Activated CD4-positive, alpha-beta T cell treated with anti-CD3 and anti-CD28 coated beads for 48 hours (primary cell): ENCODE data around the gene HIPK2.

Experiments
- DNase-seq: peaks from one replicate; pipeline ENCODE4 v3.0.0-alpha.2; 2020

Gene HIPK2

DNA sequence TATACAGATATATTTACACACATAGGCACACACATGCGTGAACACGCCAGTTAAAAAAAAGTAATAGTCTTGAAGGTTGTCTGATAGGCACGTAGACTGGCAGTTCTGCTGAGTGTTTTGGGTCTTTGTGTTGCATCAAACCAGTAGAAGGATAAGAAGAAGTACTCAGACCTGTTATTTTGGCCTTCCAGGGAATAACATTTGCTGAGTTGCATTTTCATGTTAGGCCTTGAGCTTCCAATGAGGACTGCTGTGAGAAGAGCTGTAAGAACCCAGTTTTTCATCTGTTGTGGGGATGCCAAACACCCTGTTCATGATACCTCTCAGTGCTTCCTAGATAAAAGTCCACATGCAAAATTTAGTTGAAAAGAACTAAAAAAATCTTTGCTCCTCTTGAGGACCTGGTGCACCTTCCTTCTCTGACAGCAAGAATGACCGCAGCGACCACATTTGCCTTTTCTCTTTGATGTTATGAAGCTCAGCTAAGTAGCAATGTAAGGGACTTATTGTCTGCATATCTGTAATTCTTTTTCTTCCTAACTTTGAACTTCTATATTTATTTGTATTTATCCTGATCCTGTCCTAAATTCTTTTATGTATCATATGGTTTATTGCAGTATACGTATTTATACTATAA, 27.2 kb downstream of the HIPK2 start:
- no peak for DNase-seq

DNA sequence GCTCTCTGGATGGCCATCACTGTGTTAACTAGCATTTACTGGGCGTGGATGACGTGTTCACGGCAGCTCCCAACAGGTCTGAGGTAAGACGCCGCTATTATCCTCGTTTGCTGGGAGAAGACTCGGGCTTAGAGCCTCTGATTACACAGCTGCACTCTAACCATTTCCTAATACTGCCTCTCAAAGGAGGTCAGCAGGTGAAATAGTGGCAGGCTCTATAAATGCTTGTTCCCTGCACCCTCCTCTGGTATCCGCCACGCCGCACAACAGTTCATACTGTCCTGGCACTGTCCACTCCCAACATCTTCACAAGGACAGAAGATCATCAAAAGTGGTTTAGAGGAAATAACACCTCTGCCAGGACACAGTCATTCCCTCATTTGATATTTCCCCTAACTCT, 28.3 kb downstream of the HIPK2 start:
- no peak for DNase-seq

DNA sequence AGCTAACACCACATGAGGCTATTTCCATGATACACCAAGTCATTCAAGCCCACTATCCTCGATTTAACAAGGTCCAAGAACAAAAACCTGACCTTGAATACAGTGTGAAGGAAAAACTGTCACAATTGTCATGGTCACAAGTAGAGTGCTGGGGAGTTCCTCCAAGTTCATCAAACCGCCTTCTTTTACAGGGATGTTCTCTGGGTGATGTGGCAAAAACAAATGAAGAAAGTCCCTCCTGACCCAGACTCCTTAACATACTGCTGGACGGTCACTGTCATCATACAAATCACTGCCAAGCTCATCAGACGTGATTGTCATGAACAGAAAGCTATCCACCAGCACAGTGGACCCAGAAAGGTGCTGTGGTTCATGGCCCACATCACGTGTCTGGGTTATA, 28.9 kb downstream of the HIPK2 start:
- DNase-seq, result no peak

DNA sequence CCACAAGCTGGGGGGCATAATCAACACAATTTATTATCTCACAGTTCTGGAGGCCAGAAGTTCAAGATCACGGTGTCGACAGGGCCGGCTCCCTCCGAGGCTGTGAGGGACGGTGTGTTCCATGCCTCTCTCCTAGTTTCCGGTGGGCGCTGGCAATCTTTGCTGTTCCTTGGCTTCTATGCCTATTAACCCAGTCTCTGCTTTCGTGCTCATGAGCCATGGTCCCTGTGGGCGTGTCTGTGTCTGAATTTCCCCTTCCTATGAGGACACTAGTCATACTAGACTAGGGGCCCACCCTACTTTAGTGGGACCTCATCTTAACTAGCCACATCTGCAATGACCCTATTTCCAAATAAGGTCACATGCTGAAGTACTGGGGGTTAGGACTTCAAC, 29.4 kb downstream of the HIPK2 start:
- no peak for DNase-seq

DNA sequence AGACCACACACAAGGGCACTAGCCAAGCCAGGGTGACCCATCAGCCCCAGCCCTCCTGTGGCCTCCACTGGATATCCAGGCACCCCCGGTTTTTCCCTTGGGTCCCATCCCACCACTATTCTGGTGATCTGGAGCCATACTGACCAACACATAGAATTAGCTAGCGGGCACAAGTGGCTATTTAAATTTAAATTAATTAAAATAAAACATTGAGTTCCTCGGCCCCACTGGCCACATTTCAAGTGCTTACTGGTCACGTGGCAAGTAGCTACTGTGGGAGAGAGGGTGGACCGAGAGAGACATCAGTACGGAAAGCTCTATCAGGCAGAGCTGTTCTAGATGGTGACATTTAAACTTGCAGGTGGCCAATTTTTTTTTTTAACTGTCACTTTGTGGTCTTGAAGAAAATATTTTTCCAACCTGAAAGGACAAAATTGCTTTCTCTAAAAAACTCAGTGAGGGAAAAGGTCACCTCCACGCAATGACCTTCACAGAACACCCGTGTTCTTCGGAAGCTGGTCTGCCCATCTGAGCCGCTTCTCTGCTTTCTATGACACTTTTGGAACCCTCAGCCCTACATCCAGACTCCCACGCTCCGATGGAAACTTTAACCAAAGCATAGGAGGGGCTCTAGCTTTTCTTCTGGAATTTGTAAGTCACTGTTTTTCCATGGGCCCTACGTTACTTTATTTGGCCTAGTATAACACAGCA, 30.0 kb downstream of the HIPK2 start:
- no peak for DNase-seq

DNA sequence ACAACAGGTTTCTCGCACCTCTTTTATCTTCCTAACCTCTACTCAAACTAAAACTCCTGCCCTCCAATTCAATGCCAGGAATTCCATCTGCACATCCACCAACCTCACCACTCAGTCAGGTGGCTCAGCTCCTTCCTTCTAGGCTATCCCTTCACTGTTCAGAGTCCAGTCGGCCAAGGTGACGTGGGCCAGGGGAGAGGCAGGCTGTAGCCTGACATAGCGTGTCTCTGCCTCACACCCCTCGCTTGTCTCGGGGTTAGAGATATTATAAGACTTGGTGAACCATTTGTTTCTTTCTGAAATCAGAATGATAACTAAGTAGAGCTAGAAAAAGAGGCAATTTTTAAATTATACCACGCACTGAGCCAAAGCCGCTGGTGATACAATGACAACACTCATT, 31.1 kb downstream of the HIPK2 start:
- no peak for DNase-seq

DNA sequence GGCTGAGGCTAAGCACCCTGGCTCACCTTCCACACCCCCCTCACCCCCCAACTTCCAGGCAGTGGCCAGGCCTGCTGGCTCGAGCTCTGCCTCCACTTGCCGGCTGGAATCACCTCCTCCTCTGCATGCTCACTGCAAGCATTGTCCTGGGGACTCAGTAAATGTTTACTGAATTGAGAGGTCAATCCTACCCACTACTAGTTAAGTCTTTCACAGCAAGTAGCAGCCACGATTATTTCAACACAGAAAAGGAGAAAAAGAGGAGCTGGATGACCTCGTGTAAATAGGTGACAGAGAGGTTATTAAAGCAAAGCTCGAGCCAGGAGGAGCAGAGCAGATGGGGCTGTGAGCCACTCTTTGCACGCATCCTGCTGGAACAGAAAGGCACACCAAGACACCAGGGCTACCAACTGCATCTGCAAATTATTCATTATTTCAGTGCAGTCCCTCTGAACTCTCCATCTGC, 32.1 kb downstream of the HIPK2 start:
- DNase-seq, result no peak

DNA sequence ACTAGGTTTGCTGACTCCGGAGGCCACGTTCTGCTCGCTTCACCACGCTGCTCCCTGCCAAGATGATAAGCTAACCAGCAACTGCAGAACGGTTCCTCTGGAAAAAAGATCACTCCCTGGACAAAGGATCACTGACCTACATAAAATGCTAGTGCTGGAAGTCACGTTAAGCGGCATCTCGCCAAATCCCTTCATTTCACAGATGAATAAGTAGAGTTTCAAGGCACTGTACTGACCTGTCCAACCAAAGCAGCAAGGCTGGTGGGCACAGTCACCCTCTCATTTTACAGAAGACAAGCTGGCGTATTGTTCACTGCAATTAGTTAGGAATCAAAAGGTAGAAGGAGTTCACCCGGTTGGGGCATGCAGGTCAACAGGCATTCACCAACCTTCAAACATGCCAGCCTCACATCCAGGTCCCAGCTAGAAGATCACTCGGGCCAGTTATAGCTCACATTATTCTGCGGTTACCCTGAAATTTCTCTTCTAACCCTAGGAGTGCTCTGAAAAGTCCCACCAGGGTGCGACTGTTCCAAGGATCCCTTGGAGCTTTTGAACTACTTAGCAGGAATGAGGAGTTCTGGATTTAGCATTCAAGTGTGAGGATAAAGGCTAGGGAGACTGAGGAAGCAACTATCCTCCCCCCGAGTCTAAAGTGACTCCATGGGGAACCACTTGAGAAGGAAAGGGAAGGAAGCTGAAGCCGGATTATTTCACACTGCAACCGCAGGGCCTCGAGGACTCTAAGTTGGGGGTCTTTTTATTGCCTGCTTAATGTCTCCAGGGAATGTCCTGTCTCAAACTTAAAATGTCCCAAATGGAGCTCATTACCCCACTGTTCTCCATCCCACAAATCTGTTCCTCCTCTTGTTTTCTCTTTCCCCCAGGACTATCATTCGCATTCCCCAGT, 32.8 kb downstream of the HIPK2 start:
- no peak for DNase-seq

DNA sequence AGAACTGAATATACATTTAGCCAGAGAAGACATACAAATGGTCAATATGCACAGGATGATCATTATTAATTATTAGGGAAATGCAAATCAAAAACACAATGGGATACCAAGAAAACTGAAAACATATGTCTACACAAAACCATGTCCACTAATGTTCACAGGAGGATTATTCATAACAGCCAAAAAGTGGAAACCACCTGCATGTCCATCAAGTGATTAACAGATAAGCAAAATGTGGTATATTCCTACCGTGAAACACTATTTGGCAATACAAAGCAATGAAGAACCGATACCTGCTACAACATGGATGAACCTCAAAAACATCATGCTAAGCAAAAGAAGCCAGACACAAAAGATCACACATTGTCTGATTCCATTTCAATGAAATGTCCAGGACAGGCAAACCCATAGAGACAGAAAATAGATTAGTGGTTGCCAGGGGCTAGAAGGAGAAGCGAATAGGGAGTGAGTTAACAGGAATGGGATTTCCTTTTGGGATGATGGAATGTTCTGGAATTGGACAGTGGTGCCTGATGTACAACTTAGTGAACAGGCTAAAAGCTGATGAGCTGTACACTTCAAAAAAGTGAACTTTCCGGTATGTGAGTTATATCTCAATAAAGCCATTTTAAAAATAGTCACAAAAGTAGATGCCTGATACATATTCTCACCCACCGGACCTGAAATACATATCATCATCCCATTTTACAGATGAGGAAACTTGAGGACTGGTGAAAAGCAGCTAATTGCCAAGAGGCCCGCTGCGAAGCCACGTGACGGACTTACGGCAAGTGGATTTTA, 33.6 kb downstream of the HIPK2 start:
- no peak for DNase-seq

DNA sequence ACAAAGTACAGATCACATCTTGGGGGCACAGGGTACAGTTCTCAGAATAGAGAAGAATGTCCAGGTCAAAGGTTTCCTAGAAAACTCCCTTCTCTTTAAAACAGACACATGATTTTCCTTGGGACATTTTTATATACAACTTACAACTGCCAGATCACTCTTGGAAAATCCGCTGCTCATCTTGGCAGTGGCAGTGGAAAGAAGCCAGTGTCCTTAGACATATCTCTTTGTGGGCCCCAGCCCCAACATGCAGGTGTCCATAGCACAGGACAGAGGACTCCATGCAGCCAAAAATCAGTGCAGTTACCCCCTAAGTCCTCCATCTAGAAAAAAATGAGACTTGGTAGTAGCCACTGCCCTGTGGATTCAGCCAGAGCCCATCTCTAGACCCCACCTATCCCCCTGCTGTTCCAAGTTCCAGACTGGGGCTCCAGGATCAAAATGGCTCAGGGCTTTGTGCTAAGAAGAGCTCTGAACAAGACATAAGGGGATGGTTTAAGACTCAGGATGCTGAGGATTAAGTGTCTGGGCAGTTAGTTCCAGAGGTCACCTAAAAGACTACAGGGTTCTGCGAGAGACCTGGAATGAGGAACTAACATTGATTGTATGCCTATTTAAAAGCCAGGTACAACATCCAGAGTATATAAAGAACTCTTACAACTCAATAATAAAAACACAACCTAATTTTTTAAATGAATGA, 34.4 kb downstream of the HIPK2 start:
- no peak for DNase-seq

DNA sequence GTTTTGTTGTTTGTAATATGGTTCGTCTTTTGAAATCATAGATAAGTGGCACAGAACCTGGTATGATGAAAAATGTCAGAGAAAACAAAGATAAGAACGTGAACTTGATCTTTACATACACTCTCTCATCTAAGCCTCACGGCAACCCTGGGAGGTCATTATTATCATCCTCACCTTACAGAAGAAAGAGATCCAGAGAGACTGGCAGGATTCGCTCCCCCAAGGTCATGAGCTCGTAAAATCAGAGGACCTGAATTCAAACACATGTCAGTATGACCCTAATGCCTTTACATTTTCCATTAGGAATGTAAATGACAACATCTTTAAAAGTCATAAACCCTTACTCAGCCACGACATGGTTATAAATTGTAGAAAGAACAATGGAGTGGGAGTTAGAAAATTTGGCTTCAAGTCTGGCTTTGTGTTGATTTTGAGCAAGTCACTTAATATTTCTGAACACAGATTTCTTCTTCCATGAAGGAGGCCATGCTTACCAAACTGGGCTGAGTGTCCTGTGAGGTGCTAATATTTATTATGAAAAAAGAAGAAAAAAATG, 35.9 kb downstream of the HIPK2 start:
- no peak for DNase-seq

DNA sequence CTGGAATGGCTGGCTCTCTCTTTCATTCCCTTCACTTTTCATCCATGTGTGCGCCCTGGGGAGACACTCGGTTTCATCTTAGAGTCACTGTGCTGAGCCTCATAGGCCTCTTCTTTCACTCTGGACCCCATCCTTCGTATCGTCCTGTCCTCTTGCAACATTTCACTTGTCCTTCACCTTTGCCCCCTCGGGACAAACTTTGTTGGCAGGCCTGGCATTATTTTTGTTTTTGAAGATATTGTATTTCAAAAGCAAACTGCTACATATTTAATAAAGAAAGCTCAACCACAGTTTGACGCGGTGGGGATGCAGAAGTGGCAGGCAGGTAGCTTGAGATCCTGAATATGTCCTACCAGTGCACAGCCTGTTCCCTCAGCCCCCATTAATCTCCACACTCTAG, 36.6 kb downstream of the HIPK2 start:
- no peak for DNase-seq

DNA sequence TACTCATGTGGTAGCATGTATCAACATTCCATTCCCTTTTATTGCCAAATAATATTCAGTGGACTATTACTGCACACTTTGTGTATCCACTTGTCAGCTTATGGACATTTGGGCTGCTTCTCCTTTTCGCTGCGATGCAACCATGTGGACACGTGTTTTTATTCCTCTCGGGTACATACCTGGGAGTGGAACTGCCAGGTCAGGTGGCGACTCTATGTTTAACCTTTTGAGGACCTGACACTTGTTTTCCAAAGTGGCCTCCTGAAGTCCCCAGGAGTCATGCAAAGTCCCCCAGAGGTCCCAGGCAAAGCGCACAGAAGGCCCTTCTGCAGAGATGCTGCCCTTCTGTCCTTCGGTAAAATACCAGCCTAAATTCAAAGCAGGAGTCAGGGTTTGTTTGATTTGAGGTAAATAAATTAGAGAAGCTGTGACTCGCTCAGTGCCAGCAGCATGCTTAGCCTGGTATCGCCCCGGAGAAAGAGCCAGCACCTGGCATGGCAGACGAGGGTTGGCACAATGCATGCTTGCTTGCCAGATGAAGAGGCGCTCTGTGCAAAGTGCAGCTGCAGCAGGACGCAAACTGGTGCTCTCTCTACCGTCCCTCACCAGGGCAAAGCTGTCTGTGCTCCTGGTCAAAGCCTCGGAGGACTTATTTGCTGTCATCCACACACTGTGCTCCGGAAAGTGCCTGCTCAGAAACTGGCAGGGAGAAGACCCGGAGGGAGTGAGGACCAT, 37.8 kb downstream of the HIPK2 start:
- DNase-seq, result no peak

DNA sequence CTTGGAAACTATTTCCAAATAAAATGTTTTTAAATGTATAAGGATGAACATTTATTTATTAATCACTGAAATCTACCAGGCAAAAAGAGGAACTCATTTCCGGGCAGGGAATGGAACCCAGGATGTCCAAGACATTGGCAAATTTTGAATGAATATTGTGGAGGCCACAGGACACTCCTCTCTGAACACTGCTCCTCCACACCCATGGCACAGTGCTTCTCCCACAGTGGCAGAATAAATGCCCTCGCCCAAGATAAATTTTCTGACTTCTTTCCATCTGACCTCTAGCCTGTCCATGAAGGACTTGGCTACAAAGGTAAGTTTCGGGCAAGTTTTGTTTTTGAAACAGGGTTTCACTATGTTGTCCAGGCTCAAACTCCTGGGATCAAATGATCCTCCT, 39.0 kb downstream of the HIPK2 start:
- DNase-seq, result no peak

DNA sequence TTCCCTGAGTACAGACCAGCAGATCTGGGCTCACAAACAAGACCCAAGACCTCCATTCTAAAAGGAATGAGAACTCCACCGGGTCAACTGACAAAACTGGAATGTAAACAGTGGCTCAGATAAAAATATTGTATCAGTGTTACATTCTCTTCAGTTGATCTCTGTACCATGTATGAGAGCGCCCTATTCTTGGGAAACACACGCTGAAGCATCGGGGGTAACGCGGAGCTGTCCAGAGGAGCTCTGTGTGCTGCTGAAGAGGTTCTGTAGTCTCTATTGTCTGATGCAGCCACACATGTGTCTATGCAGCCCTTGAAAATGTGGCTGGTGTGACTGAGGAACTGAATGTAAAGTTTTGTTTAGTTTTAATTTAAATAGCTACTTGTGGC, 39.7 kb downstream of the HIPK2 start:
- DNase-seq, result no peak

DNA sequence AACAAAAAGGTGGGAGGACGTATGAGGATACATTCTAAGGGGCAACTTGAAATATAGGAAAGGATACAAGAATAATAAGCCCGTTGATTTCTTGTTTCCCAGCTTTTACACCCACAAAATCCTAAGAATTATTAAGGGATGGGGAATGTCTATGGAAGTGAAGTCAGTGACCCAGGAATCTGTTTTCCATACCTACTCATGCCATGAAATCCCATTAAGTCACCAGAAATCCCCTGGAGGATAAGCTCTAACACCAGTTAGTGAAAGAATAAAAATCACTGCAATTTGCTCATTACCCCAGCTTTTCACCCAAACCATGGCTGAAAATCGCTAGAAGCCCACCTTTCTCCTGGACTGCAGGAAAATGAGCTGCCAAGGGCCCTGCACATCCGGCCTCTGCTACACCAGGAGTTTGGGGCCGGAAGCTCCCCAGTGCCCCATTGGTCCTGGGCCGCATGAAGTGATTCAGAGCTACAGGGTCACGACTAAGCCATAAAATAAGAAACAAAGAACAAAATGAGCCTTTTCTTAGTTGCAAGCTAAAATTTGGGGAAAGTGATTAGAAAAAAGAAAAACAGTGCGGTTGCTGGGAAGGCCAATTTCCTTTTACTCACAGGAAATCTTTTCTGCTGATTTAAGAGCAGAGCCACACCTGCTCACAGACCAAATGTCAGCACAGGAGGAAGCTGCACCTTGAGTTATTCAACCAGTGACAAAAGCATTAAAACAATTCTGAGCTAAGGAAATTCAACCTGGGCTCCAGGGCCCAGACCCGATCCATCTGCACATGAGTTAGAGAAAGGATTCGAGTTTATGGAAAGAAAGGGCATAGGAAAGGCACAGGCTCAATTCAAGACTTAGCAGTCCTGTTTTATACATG, 40.3 kb downstream of the HIPK2 start:
- peak; percentile 44 for DNase-seq

DNA sequence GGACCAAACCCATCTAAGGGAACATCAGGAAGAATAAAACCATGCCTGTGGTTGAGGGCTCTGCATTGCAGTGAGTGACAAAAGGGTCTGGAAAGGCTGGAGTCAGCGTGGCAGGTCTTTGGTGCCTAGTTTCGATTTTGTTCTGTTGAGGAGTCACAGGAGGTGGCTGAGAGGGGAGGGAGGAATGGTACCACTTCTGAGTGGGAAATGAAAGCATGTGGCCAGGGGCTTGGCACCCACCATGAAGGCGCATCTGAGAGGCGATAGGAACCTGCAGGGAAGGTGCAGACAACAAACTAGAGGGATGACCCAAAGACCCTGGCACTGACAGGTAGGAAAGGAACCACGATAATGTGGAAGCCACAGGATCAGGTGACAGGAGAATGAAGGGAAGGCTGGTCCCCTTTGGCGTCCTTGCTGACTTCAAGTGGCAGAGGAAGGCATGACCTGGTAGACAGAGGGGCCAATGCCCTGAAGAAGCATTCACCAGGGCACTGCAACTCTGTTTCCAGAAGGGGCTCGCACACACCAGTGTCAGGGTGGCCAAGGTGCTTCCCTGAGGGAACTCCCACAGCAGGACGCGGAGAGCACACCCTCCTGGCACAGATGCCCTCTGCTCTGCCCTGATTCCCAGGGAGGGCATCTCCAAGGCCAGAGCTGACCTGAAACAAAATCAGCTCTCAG, 41.7 kb downstream of the HIPK2 start:
- no peak for DNase-seq

DNA sequence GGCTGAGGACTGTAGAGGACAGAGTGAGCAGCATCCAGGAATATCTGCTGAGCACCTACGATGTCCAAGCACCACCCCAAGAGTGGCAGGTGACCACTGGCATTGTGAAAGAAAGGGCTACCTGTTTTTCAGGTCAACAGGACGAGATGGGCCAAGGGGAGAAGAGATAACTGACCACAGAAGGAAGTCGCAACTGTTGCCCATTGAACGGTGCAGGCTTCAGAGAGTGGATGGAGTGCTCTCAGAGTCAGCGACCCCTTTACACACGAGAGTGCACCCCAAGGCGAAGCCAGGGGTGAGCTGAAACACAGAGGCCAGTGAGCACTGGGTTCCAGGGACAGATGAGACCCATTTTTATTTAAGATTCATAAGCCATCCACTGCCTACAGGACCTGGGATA, 42.3 kb downstream of the HIPK2 start:
- no peak for DNase-seq

DNA sequence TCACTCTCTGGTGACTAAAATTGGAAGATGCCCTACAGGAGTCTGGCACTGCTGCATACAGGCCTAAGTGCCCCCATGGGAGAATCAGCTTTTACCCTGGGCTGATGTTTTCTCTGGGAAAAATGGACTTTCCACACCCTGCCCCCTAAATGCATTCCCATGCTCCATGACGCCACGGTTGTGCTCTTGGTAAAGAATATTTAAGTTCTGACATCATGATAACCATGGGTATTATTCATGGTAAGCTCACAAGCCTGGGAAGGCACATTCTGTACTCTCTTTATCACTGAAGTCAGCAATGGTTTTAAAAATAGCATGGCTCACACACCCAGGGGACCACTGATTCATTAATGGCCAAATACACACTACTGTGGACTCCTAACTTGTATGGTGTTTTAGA, 43.4 kb downstream of the HIPK2 start:
- DNase-seq, result no peak

DNA sequence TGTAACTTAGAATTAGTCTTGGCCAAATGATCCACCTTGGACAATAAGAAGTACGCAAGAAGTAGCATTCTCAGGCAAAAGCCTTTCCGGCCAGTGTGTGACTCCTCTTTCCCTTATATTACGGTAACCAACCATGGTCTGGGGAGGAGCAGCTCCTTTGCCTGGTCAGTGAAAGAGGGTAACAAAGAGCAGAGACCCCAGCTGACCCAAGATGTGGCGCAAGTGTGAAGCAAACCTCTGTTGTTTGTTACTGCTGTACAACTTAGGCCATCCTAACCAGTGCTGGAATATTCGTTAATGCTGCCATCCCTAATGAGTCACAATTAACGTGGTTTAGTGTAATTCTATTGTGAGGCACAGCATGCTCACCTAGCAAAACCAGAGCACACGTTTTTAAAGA, 44.0 kb downstream of the HIPK2 start:
- no peak for DNase-seq
